GM23248 (cell line): ENCODE measurements around the gene IQCK. TPM values are rescaled to one million over a fixed set of nuclear protein-coding genes. Genes with fewer than 3 reads are reported as not detected.

Experiments used
- DNase-seq: peaks from one replicate; pipeline ENCODE4 v3.0.0-alpha.2; 2015
- H2AFZ ChIP-seq: fragments of 200-600 bp; sonication (generic); 2 replicates; pipeline ENCODE4 v1.6.1; 2016; ENCODE audit warnings: antibody characterized with exemption
- H3F3A ChIP-seq: fragments of 200-600 bp; sonication (generic); 2 replicates; pipeline ENCODE4 v1.6.1; 2016; ENCODE audit warnings: mild to moderate bottlenecking, antibody characterized with exemption, mixed run types; ENCODE audit not compliant: insufficient read depth
- H3K27ac ChIP-seq: fragments of 200-600 bp; sonication (generic); 2 replicates; pipeline ENCODE4 v1.5.1; 2016; ENCODE audit warnings: mild to moderate bottlenecking
- H3K27me3 ChIP-seq: fragments of 200-600 bp; sonication (generic); replicated peaks from 2 replicates; pipeline ENCODE4 v1.6.1; 2016; ENCODE audit warnings: mild to moderate bottlenecking; ENCODE audit not compliant: insufficient read depth
- H3K36me3 ChIP-seq: fragments of 200-600 bp; sonication (generic); 2 replicates; pipeline ENCODE4 v1.6.1; 2016; ENCODE audit warnings: low read depth, mild to moderate bottlenecking
- H3K4me1 ChIP-seq: fragments of 200-600 bp; sonication (generic); 2 replicates; pipeline ENCODE4 v1.6.1; 2016; ENCODE audit warnings: mild to moderate bottlenecking; ENCODE audit not compliant: insufficient read depth
- H3K4me2 ChIP-seq: fragments of 200-600 bp; sonication (generic); one replicate; pipeline ENCODE4 v1.6.1; 2016; ENCODE audit warnings: mild to moderate bottlenecking; ENCODE audit not compliant: unreplicated experiment
- H3K4me3 ChIP-seq: fragments of 200-600 bp; sonication (generic); 2 replicates; pipeline ENCODE4 v1.5.1; 2016; ENCODE audit warnings: mild to moderate bottlenecking
- H3K79me2 ChIP-seq: fragments of 200-600 bp; sonication (generic); 2 replicates; pipeline ENCODE4 v1.6.1; 2016; ENCODE audit warnings: mild to moderate bottlenecking; ENCODE audit not compliant: insufficient read depth
- H3K9ac ChIP-seq: fragments of 200-600 bp; sonication (generic); 2 replicates; pipeline ENCODE4 v1.6.1; 2016; ENCODE audit warnings: mild to moderate bottlenecking
- H3K9me2 ChIP-seq: fragments of 200-600 bp; sonication (generic); 2 replicates; pipeline ENCODE4 v1.6.1; 2016; ENCODE audit warnings: mixed run types, mild to moderate bottlenecking, moderate library complexity; ENCODE audit not compliant: insufficient read depth
- H3K9me3 ChIP-seq: fragments of 200-600 bp; sonication (generic); one replicate; pipeline ENCODE4 v1.6.1; 2017; ENCODE audit warnings: low read depth
- H4K20me1 ChIP-seq: fragments of 200-600 bp; sonication (generic); 2 replicates; pipeline ENCODE4 v1.6.0; 2016; ENCODE audit not compliant: insufficient read depth
- EZH2 ChIP-seq: fragments of 200-600 bp; sonication (generic); IDR thresholded peaks from 2 replicates; pipeline ENCODE4 v1.6.1; 2018; ENCODE audit warnings: antibody characterized with exemption, mild to moderate bottlenecking; ENCODE audit not compliant: insufficient read depth, poor library complexity, severe bottlenecking
- EZH2phosphoT487 ChIP-seq: fragments of 200-600 bp; sonication (generic); IDR thresholded peaks from 2 replicates; pipeline ENCODE4 v1.6.1; 2018; ENCODE audit warnings: antibody characterized with exemption, moderate library complexity, mild to moderate bottlenecking, low read depth; ENCODE audit not compliant: insufficient read depth
- WGBS, 2 experiments: methylation state at CpG; one replicate each; pipeline ENCODE4 v1.1.6; 2015 to 2017; ENCODE audit warnings: low lambda C conversion rate in 2 of 2, low coverage in 1 of 2; ENCODE audit errors: missing lambda C conversion rate in 2 of 2; 5-methylcytosine and 5-hydroxymethylcytosine counted together
- in situ Hi-C: fragments of 300-500 bp; cut with MboI; formaldehyde crosslinking; loops from 2 replicates; pipeline ENCODE4 v1.15.0; 2020
- polyA plus RNA-seq: library from polyadenylated mRNA; unstranded; fragments of >200 nt; fragmentation: Nextera tagmentation; extraction: Ambion mirVana; gene quantifications from 2 replicates; pipeline ENCODE4 v1.2.1, GENCODE V29; 2016
- total RNA-seq: library from RNA; depleted of rRNA; stranded (reverse); fragments of >200 nt; shearing (Covaris generic); gene quantifications from 2 replicates; pipeline ENCODE4 v1.2.3, GENCODE V29; 2014

IQCK gene
- total and polyA plus RNA-seq, 2 experiments from 2014 or later: 9.7 to 9.8 TPM

GRCh38 chr16:19833176-19833575 is 115.1 kb downstream of the IQCK start:
- Histone ChIP-seq H3K4me3 (no peak overlapping the region), H3K9ac (no peak overlapping the region), H3K79me2 (no peaks in the 10 kb centered on the region), H3K4me1 (peaks cover 11% of the 10 kb centered on the region), H3K9me3 (no peaks in the 10 kb centered on the region), H2AFZ (no peak overlapping the region), H3K4me2 (no peak overlapping the region), H3K9me2 (no peaks in the 10 kb centered on the region), H3K27ac (no peak overlapping the region), H4K20me1 (no peaks in the 10 kb centered on the region), H3F3A (peaks cover 17% of the 10 kb centered on the region; the same call in 1 of the 2 replicates), H3K36me3 (no peaks in the 10 kb centered on the region), H3K27me3 (no peaks in the 10 kb centered on the region)
- no peak for DNase-seq
- no peak for TF ChIP-seq EZH2phosphoT487
- WGBS, 2 experiments: 79 to 83% methylated on average over 3 of the region's 3 CpGs
- in situ Hi-C loops: loop anchor here (25.0 kb wide), 1 partner anchor 96 kb away; no protein-coding TSS in a partner anchor

DNA sequence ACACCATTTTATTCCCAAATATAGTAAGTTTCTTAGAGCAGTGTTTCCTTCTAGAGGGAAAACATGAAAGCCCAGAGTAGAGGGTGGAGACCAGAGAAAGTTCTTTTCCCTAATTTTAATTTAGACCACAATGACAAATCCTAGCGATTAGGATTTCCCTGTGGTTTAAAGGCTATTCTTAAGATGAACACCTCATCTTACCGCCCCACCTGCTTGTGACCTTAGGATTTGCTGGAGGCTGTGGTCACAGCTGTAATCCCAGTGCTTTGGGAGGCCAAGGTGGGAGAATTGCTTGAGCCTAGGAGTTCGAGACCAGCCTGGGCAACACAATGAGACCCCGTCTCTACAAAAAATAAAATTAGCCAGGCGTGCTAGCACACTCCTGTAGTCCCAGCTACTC is 115.5 kb downstream of the IQCK start:
- Histone ChIP-seq H3F3A (peaks cover 17% of the 10 kb centered on the region; the same call in 1 of the 2 replicates), H3K27ac (no peak overlapping the region), H3K36me3 (no peaks in the 10 kb centered on the region), H3K9ac (no peak overlapping the region), H3K9me3 (no peaks in the 10 kb centered on the region), H3K4me3 (no peak overlapping the region), H2AFZ (no peak overlapping the region), H4K20me1 (no peaks in the 10 kb centered on the region), H3K27me3 (no peaks in the 10 kb centered on the region), H3K4me1 (peaks cover 11% of the 10 kb centered on the region), H3K79me2 (no peaks in the 10 kb centered on the region), H3K9me2 (no peaks in the 10 kb centered on the region), H3K4me2 (no peak overlapping the region)
- TF ChIP-seq EZH2: no peak
- TF ChIP-seq EZH2phosphoT487: no peak
- 96 to 99% methylated on average over 5 of the region's 5 CpGs for WGBS, 2 experiments
- in situ Hi-C loops: loop anchor here (25.0 kb wide), 1 partner anchor 96 kb away; no protein-coding TSS in a partner anchor
- no peak for DNase-seq

- H3F3A ChIP-seq: peaks cover 17% of the 10 kb centered on the region; the same call in 1 of the 2 replicates
- in situ Hi-C loops: loop anchor here (25.0 kb wide), 1 partner anchor 98 kb away; no protein-coding TSS in a partner anchor
- no peaks in the 10 kb centered on the region for H3K36me3 ChIP-seq
- TF ChIP-seq EZH2phosphoT487 (no peak), EZH2 (no peak)
- H2AFZ ChIP-seq: no peak overlapping the region
- WGBS, 2 experiments: 96% methylated on average over 3 of the region's 3 CpGs
- no peak overlapping the region for H3K4me3 ChIP-seq
- H3K9ac ChIP-seq: no peak overlapping the region
- no peaks in the 10 kb centered on the region for H4K20me1 ChIP-seq
- no peaks in the 10 kb centered on the region for H3K9me2 ChIP-seq
- H3K27ac ChIP-seq: no peak overlapping the region
- no peak overlapping the region for H3K4me2 ChIP-seq
- no peak for DNase-seq
- H3K9me3 ChIP-seq: no peaks in the 10 kb centered on the region
- H3K4me1 ChIP-seq: peaks cover 11% of the 10 kb centered on the region
- H3K27me3 ChIP-seq: no peaks in the 10 kb centered on the region
- H3K79me2 ChIP-seq: no peaks in the 10 kb centered on the region
Observed at GRCh38 chr16:19835196-19835595, 117.1 kb downstream of the IQCK start.

GRCh38 chr16:19835968-19836421 is 117.9 kb downstream of the IQCK start:
- no peaks in the 10 kb centered on the region for H3K9me2 ChIP-seq
- H4K20me1 ChIP-seq: no peaks in the 10 kb centered on the region
- TF ChIP-seq EZH2phosphoT487 (no peak), EZH2 (no peak)
- H3K9me3 ChIP-seq: no peaks in the 10 kb centered on the region
- H2AFZ ChIP-seq: no peak overlapping the region
- no peak overlapping the region for H3K4me2 ChIP-seq
- no peak overlapping the region for H3K9ac ChIP-seq
- H3K36me3 ChIP-seq: no peaks in the 10 kb centered on the region
- peak overlapping the region; percentile 30; the same call in 1 of the 2 replicates for H3K27ac ChIP-seq
- H3K79me2 ChIP-seq: no peaks in the 10 kb centered on the region
- H3F3A ChIP-seq: peaks cover 14% of the 10 kb centered on the region; the same call in 1 of the 2 replicates
- no peak overlapping the region for H3K4me3 ChIP-seq
- H3K4me1 ChIP-seq: peaks cover 11% of the 10 kb centered on the region
- H3K27me3 ChIP-seq: no peaks in the 10 kb centered on the region
- in situ Hi-C loops: loop anchor here (25.0 kb wide), 1 partner anchor 99 kb away; no protein-coding TSS in a partner anchor
- peak; percentile 81 for DNase-seq
